ENCODE measurements around the gene DNAJC1. TPM values are rescaled to one million over a fixed set of nuclear protein-coding genes. Genes with fewer than 3 reads are reported as not detected.

Gene DNAJC1
- polyA plus RNA-seq, 1 donor from 2014 or later: 15.9 TPM

DNA sequence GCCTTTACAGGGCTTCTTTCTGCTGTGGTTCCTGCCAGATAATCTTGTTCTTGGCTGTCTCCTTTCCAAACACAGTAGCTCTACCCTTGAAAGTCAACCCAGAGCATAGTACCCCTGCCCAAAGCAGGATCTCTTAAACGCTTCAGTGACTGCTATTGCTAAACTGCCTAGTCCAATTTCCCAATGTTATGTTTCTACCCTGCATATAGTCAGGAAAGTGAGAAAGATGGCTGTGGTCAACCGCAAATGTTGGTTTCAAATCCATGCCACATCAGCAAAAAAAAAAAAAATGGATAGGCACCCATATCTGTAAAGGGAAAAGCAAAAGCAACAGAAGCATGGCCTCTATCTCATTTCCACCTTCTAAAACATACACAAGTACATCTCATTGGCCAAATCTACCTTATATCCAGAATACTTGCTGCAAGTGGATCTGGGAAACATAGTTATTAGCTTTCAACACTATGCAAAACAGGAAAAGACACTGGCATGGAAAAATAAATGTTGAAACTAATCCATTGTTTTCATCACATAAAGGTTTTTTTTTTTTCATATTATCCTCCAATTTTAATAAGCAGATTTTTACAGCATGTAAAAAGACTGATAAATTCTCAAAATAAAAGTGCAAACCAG, 59.8 kb downstream of the DNAJC1 start:
- no peak overlapping the region for H3K9ac ChIP-seq (ENCODE audit: low read length)
- no peaks in the 10 kb centered on the region for H3K9me3 ChIP-seq (ENCODE audit: low read length)
- H3K27me3 ChIP-seq (ENCODE audit: insufficient read depth, low read depth, low read length): no peaks in the 10 kb centered on the region
- peaks cover 5% of the 10 kb centered on the region for H3K79me2 ChIP-seq (replicated peaks; ENCODE audit: insufficient read depth, low read length)
- no peak overlapping the region for H3K4me3 ChIP-seq (ENCODE audit: low read length)
- no peaks in the 10 kb centered on the region for H3K9me2 ChIP-seq (ENCODE audit: insufficient read depth, low read length)
- H3F3A ChIP-seq (ENCODE audit: insufficient read depth, low read length, poor library complexity, severe bottlenecking): no peaks in the 10 kb centered on the region
- no peak overlapping the region for H3K4me2 ChIP-seq (ENCODE audit: low read length)
- no peak overlapping the region for H3K27ac ChIP-seq (ENCODE audit: low read length)
- H3K36me3 ChIP-seq (ENCODE audit: insufficient read depth, low read length): no peaks in the 10 kb centered on the region
- H4K20me1 ChIP-seq (ENCODE audit: insufficient read depth): no peaks in the 10 kb centered on the region
- no peak for TF ChIP-seq EP300 (conservative IDR thresholded peaks at IDR 0.05; ENCODE audit: poor library complexity, severe bottlenecking)
- TF ChIP-seq CTCF (IDR thresholded peaks at IDR 0.05; ENCODE audit: poor library complexity, severe bottlenecking): no peak
- TF ChIP-seq TAF1 (IDR thresholded peaks at IDR 0.05; ENCODE audit: low read depth): no peak
- H2AFZ ChIP-seq (ENCODE audit: low read depth, low read length): no peak overlapping the region

DNA sequence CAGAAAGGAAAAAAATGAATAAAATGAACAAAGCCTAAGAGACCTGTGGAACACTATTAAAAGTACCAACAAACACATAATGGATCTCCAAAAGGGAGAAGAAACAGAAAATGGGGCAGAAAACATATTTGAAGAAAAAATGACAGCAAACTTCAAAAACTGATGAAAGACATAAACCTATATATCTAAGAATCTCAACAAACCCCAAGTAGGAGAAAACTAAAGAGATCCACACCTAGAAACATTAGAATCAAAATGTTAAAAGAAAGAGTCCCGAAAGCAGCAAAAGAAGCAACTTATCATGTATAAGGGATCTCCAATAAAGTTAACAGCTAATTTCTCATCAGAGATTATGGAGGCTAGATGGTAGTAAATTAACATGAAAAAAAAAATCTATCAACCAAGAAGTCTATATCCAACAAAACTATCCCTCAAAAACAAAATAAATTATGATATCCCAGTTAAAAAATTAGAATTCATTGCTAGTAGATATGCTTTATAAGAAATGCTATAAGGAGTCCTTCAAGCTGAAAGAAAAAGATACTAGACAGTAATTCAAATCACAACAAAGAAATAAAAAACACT, 68.0 kb downstream of the DNAJC1 start:
- Histone ChIP-seq H3K4me3 (ENCODE audit: low read length) (no peak overlapping the region), H3K9me2 (ENCODE audit: insufficient read depth, low read length) (no peaks in the 10 kb centered on the region), H4K20me1 (ENCODE audit: insufficient read depth) (no peaks in the 10 kb centered on the region), H3K9me3 (ENCODE audit: low read length) (no peaks in the 10 kb centered on the region), H2AFZ (ENCODE audit: low read depth, low read length) (no peak overlapping the region), H3F3A (ENCODE audit: insufficient read depth, low read length, poor library complexity, severe bottlenecking) (no peaks in the 10 kb centered on the region), H3K27ac (ENCODE audit: low read length) (no peak overlapping the region), H3K36me3 (ENCODE audit: insufficient read depth, low read length) (no peaks in the 10 kb centered on the region), H3K4me2 (ENCODE audit: low read length) (no peak overlapping the region), H3K27me3 (ENCODE audit: insufficient read depth, low read depth, low read length) (no peaks in the 10 kb centered on the region), H3K79me2 (replicated peaks; ENCODE audit: insufficient read depth, low read length) (no peaks in the 10 kb centered on the region), H3K9ac (ENCODE audit: low read length) (no peak overlapping the region)
- TF ChIP-seq RAD21 (conservative IDR thresholded peaks at IDR 0.05) (no peak), SMC3 (conservative IDR thresholded peaks at IDR 0.05; ENCODE audit: poor library complexity) (no peak), TAF1 (IDR thresholded peaks at IDR 0.05; ENCODE audit: low read depth) (no peak), EP300 (conservative IDR thresholded peaks at IDR 0.05; ENCODE audit: poor library complexity, severe bottlenecking) (no peak), MXI1 (conservative IDR thresholded peaks at IDR 0.05; ENCODE audit: poor library complexity, severe bottlenecking) (no peak), EZH2 (IDR thresholded peaks at IDR 0.05; ENCODE audit: borderline replicate concordance, insufficient read depth, low read length, poor library complexity, severe bottlenecking) (no peak), POLR2AphosphoS5 (IDR thresholded peaks at IDR 0.05) (no peak), CTCF (IDR thresholded peaks at IDR 0.05; ENCODE audit: poor library complexity, severe bottlenecking) (no peak)
- TF ChIP-seq, protein P1, sequence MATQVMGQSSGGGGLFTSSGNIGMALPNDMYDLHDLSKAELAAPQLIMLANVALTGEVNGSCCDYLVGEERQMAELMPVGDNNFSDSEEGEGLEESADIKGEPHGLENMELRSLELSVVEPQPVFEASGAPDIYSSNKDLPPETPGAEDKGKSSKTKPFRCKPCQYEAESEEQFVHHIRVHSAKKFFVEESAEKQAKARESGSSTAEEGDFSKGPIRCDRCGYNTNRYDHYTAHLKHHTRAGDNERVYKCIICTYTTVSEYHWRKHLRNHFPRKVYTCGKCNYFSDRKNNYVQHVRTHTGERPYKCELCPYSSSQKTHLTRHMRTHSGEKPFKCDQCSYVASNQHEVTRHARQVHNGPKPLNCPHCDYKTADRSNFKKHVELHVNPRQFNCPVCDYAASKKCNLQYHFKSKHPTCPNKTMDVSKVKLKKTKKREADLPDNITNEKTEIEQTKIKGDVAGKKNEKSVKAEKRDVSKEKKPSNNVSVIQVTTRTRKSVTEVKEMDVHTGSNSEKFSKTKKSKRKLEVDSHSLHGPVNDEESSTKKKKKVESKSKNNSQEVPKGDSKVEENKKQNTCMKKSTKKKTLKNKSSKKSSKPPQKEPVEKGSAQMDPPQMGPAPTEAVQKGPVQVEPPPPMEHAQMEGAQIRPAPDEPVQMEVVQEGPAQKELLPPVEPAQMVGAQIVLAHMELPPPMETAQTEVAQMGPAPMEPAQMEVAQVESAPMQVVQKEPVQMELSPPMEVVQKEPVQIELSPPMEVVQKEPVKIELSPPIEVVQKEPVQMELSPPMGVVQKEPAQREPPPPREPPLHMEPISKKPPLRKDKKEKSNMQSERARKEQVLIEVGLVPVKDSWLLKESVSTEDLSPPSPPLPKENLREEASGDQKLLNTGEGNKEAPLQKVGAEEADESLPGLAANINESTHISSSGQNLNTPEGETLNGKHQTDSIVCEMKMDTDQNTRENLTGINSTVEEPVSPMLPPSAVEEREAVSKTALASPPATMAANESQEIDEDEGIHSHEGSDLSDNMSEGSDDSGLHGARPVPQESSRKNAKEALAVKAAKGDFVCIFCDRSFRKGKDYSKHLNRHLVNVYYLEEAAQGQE (IDR thresholded peaks at IDR 0.05; ENCODE audit: borderline replicate concordance): no peak

All from neural cell (in vitro differentiated cells).